T-cell (primary cell): ENCODE data around the gene ZCCHC8. TPM values are rescaled to one million over a fixed set of nuclear protein-coding genes. Genes with fewer than 3 reads are reported as not detected.
"Not testable (repeated sequence)": the region's sequence is repeated elsewhere in the genome, so short reads cannot be mapped to it uniquely, and the experiment has no call there.

ENCODE experiments used
- ATAC-seq, 4 experiments: fragments of 200-7000 bp in 3 of 4; fragments of 150-1000 bp in 1 of 4; cut with Tn5 transposase; replicated peaks in 1 of 4; 1 replicate in 3 of 4; 2 replicates in 1 of 4; pipeline ENCODE4 v1.10.0; 2021; ENCODE audit warnings: moderate library complexity in 3 of 4, mild to moderate bottlenecking in 2 of 4, moderate number of reproducible peaks in 1 of 4
- CTCF ChIA-PET, 2 donors: fragments of 300-600 bp; sonication (Branson Sonifier 250); formaldehyde crosslinking; loops; one replicate each; lab custom pipeline; 2022; ENCODE audit warnings: antibody characterized with exemption in 2 of 2; lab: Charles Lee
- POLR2A ChIA-PET, 2 donors: fragments of 300-600 bp; sonication (Branson Sonifier 250); formaldehyde crosslinking; loops; one replicate each; lab custom pipeline; 2022; ENCODE audit warnings: antibody characterized with exemption in 2 of 2; lab: Charles Lee
- DNase-seq, 35 experiments: peaks; one replicate each; pipeline versions ENCODE4 v3.0.0 to v3.0.0-alpha.2; 2013 to 2023
- H3K27ac ChIP-seq: one replicate; pipeline ENCODE4 v1.5.1; 2013; ENCODE audit warnings: low read length
- H3K27me3 ChIP-seq, 2 experiments: replicated peaks in 1 of 2; 1 replicate in 1 of 2; 2 replicates in 1 of 2; pipeline versions ENCODE4 v1.6.1 to v1.7.0; 2013; ENCODE audit warnings: low read length in 1 of 2, mixed read lengths in 1 of 2; ENCODE audit not compliant: control insufficient read depth in 2 of 2, insufficient read depth in 2 of 2; ENCODE audit errors: extremely low read depth in 1 of 2
- H3K36me3 ChIP-seq, 2 donors: 1 replicate in 1 of 2; 2 replicates in 1 of 2; pipeline versions ENCODE4 v1.6.1 to v1.7.0; 2013; ENCODE audit warnings: low read length in 1 of 2; ENCODE audit not compliant: control insufficient read depth in 2 of 2, insufficient read depth in 1 of 2; ENCODE audit errors: extremely low read depth in 1 of 2
- H3K4me1 ChIP-seq, 2 experiments: 1 replicate in 1 of 2; 2 replicates in 1 of 2; pipeline versions ENCODE4 v1.6.1 to v1.7.0; 2013; ENCODE audit warnings: low read length in 2 of 2, mixed read lengths in 1 of 2; ENCODE audit not compliant: insufficient read depth in 2 of 2, control insufficient read depth in 1 of 2; ENCODE audit errors: extremely low read depth in 1 of 2
- H3K4me3 ChIP-seq, 2 donors: 1 replicate in 1 of 2; 2 replicates in 1 of 2; pipeline versions ENCODE4 v1.5.1 to v1.7.0; 2013; ENCODE audit warnings: mild to moderate bottlenecking in 2 of 2, low read length in 1 of 2, moderate library complexity in 1 of 2; ENCODE audit not compliant: control insufficient read depth in 1 of 2; ENCODE audit errors: extremely low read depth in 1 of 2
- H3K9me3 ChIP-seq: 2 replicates; pipeline ENCODE4 v1.7.0; 2013
- H3K27ac Mint-ChIP-seq, 2 donors: one replicate each; pipeline ENCODE4 v1.8.0; 2020 to 2021; ENCODE audit warnings: mild to moderate bottlenecking in 2 of 2, mixed read lengths in 2 of 2
- H3K27me3 Mint-ChIP-seq, 2 donors: one replicate each; pipeline ENCODE4 v1.8.0; 2021 to 2022; ENCODE audit warnings: mixed read lengths in 2 of 2
- H3K36me3 Mint-ChIP-seq: one replicate; pipeline ENCODE4 v1.8.0; 2021; ENCODE audit warnings: mixed read lengths
- H3K4me1 Mint-ChIP-seq, 3 donors: one replicate each; pipeline ENCODE4 v1.8.0; 2020 to 2022; ENCODE audit warnings: mixed read lengths in 3 of 3, mild to moderate bottlenecking in 1 of 3
- H3K4me3 Mint-ChIP-seq, 3 donors: one replicate each; pipeline ENCODE4 v1.8.0; 2020 to 2022; ENCODE audit warnings: mild to moderate bottlenecking in 3 of 3, mixed read lengths in 3 of 3, moderate library complexity in 3 of 3
- H3K9me3 Mint-ChIP-seq, 3 donors: one replicate each; pipeline ENCODE4 v1.8.0; 2020 to 2022; ENCODE audit warnings: mixed read lengths in 3 of 3
- WGBS: methylation state at CpG from one replicate; pipeline ENCODE4 v1.1.5; 2013; ENCODE audit warnings: missing lambda C conversion rate; ENCODE audit not compliant: insufficient coverage; 5-methylcytosine and 5-hydroxymethylcytosine counted together
- total RNA-seq, 35 experiments: library from RNA in 6 of 35; stranded (reverse) in 6 of 35; fragments of 120-200 nt in 1 of 35; gene quantifications; one replicate each; pipeline versions ENCODE4 v1.2.1 to v1.2.4 and lab custom pipeline; 2013 to 2026

The ZCCHC8 gene
- total RNA-seq, 5 donors from 2014 or later (not counting 1 experiment from before 2014, with no cell fraction given) = 41.9 to 49.5 (median 45.3) TPM

DNA sequence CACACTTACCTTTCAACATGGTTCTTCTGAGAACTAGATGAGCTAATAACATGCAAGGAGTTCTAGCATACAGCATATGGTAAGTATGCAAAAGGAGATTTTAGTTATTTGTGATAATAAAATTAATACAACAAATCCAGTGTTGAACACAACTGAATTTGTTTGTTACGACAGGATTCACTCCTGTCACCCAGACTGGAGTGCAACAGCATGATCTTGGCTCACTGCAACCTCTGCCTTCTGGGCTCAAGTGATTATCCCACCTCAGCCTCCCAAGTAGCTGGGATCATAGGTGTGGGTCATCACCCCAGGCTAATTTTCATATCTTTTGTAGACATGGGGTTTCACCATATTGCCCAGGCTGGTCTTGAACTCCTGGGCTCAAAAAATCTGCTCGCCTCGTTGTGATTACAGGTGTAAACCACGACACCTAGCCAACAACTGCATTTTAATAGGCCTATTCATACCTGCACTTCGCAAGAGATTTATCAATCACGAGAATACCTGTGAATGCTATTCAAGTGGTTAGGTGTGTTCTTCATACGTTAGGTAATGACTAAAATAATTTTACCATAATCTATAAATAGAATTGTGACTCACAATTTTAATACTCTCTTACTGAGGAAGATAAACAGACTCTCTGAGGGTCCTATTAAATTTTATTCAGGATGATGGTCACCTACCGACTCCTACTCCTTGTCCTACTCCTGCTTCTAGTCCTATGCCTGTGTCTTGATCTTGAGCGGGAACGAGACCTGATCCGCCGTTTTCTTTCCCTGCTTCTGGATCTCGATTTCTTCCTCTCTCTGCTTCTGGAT lies 16.0 kb upstream of the ZCCHC8 start:
- DNase-seq = no peak
- CTCF ChIA-PET = interaction anchor here in 1 of 2 donors (0.6 kb wide), 1 partner anchor 433 kb away, joined by 3 read pairs; no protein-coding TSS in a partner anchor
- Mint-ChIP-seq H3K27ac (no peak overlapping the region), H3K4me1 (peaks cover 21 to 42% (median 39%) of the 10 kb centered on the region in 3 donors), H3K4me3 (peak overlapping the region in 1 of 3 donors; percentile 27), H3K27me3 (no peaks in the 10 kb centered on the region), H3K9me3 (no peaks in the 10 kb centered on the region), H3K36me3 (peaks cover 58% of the 10 kb centered on the region)
- no peak for ATAC-seq
- POLR2A ChIA-PET = interaction anchor here in 1 of 2 donors (0.5 to 1.3 kb wide), 3 partner anchors 11 to 118 kb away, joined by 3 to 4 read pairs (median 3); no protein-coding TSS in a partner anchor
- 98% methylated on average over 5 of the region's 13 CpGs for WGBS
- H3K27me3 ChIP-seq = no peaks in the 10 kb centered on the region
- peaks cover 0 to 4% of the 10 kb centered on the region in 2 experiments for H3K4me1 ChIP-seq
- no peak overlapping the region for H3K27ac ChIP-seq
- no peak overlapping the region for H3K4me3 ChIP-seq
- H3K9me3 ChIP-seq = no peaks in the 10 kb centered on the region
- peaks cover 29 to 84% of the 10 kb centered on the region in 2 donors for H3K36me3 ChIP-seq

DNA sequence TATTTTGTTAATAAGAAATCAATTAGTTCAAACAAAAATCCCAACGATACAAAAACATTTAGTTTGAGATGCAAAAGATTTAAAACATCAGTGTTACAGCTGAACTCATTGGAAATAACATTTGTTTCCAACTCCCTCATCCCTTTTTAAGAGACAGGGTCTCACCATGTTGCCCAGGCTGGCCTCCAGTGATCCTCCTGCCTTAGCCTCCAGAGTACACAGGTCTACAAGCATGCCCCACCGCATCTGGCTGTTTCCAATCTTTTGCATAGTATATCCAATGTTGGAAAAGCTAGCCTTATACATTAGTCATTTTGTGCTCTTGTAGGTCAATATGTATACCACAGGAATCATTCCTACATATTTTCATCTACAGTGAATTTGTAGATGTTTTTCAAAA lies 14.5 kb upstream of the ZCCHC8 start:
- Histone ChIP-seq H3K27me3 (no peaks in the 10 kb centered on the region), H3K36me3 (peaks cover 24 to 84% of the 10 kb centered on the region in 2 donors), H3K9me3 (no peaks in the 10 kb centered on the region), H3K4me3 (no peak overlapping the region), H3K27ac (no peak overlapping the region), H3K4me1 (peaks cover 0 to 4% of the 10 kb centered on the region in 2 experiments)
- POLR2A ChIA-PET = interaction anchor here in 1 of 2 donors (0.5 to 1.2 kb wide), 4 partner anchors 8 to 321 kb away, joined by 3 to 4 read pairs (median 4); no protein-coding TSS in a partner anchor
- ATAC-seq = no peak
- CTCF ChIA-PET = no interaction called here
- H3K27ac Mint-ChIP-seq = no peak overlapping the region
- peaks cover 53% of the 10 kb centered on the region for H3K36me3 Mint-ChIP-seq
- no peak overlapping the region for H3K4me3 Mint-ChIP-seq
- no peaks in the 10 kb centered on the region for H3K27me3 Mint-ChIP-seq
- WGBS = 100% methylated on average over 1 of the region's 2 CpGs
- no peak for DNase-seq
- no peaks in the 10 kb centered on the region for H3K9me3 Mint-ChIP-seq
- H3K4me1 Mint-ChIP-seq = peaks cover 9 to 33% (median 27%) of the 10 kb centered on the region in 3 donors

DNA sequence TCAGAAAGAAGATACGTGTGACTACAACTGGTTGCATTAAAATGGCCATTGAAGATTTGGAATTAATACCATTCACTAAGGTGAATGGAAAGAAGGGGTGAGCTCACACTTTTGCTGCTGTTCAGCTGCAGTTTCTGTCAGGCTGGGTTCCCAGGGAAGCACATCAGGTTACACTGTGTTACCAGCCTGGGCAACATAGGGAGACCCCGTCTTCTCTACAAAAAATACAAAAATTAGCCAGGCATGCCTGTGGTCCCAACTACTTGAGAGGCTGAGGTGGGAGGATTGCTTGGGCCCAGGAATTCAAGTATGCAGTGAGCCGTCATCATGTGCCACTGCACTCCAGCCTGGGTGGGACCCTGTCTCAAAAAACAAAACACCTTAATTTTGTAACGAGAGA lies 12.9 kb upstream of the ZCCHC8 start:
- Mint-ChIP-seq H3K9me3 (no peaks in the 10 kb centered on the region), H3K36me3 (peaks cover 45% of the 10 kb centered on the region), H3K4me1 (peaks cover 9 to 20% (median 15%) of the 10 kb centered on the region in 3 donors), H3K27me3 (no peaks in the 10 kb centered on the region), H3K4me3 (no peak overlapping the region), H3K27ac (no peak overlapping the region)
- CTCF ChIA-PET = interaction anchor here in 1 of 2 donors (0.6 kb wide), 1 partner anchor 721 kb away, joined by 3 read pairs; no protein-coding TSS in a partner anchor
- POLR2A ChIA-PET = interaction anchor here (0.7 to 2.0 kb wide), 6 partner anchors 9 to 27 kb away, joined by 3 to 21 read pairs (median 6); partner anchors contain the start of gene ZCCHC8 (in 1 of the 2)
- Histone ChIP-seq H3K4me3 (no peak overlapping the region), H3K9me3 (no peaks in the 10 kb centered on the region), H3K27me3 (no peaks in the 10 kb centered on the region), H3K36me3 (peaks cover 29 to 84% of the 10 kb centered on the region in 2 donors), H3K4me1 (peaks cover 0 to 4% of the 10 kb centered on the region in 2 experiments), H3K27ac (no peak overlapping the region)
- DNase-seq = no peak
- peak in 1 of 4 experiments; percentile 17 for ATAC-seq
- WGBS = no CpG with 5 or more reads among the region's 4 CpGs

DNA sequence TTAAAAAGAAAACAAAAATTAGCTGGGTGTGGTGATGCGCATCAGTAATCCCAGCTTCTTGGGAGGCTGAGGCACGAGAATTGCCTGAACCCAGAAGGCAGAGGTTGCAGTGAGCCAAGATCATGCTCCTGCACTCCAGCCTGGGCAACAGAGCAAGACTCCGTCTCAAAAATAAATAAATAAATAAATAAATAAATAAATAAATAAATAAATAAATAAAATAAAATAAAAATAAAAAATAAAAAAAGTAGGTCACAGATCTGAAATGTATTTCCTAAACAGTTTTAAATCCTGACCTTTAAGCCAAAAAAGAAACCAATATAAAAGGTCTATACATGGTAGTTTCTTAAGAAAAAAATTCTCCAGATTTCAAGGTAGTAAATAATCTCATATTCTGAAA lies 12.3 kb upstream of the ZCCHC8 start:
- not testable (repeated sequence) for DNase-seq, H3K4me3 ChIP-seq, H3K4me3 Mint-ChIP-seq, H3K9me3 Mint-ChIP-seq, H3K27me3 ChIP-seq, H3K4me1 ChIP-seq, H3K27ac Mint-ChIP-seq, H3K27ac ChIP-seq, H3K27me3 Mint-ChIP-seq, H3K9me3 ChIP-seq, ATAC-seq
- Mint-ChIP-seq H3K4me1 (peaks cover 9 to 20% (median 12%) of the 10 kb centered on the region in 3 donors), H3K36me3 (peaks cover 43% of the 10 kb centered on the region)
- 100% methylated on average over 1 of the region's 3 CpGs for WGBS
- ChIA-PET CTCF (interaction anchor here in 1 of 2 donors (0.6 to 1.3 kb wide), 3 partner anchors 41 to 722 kb away, joined by 3 read pairs; no protein-coding TSS in a partner anchor), POLR2A (interaction anchor here (0.6 to 2.0 kb wide), 10 partner anchors 9 to 870 kb away, joined by 3 to 21 read pairs (median 4); partner anchors contain the start of gene ZCCHC8 (in 1 of the 2))
- H3K36me3 ChIP-seq = peaks cover 29 to 85% of the 10 kb centered on the region in 2 donors

DNA sequence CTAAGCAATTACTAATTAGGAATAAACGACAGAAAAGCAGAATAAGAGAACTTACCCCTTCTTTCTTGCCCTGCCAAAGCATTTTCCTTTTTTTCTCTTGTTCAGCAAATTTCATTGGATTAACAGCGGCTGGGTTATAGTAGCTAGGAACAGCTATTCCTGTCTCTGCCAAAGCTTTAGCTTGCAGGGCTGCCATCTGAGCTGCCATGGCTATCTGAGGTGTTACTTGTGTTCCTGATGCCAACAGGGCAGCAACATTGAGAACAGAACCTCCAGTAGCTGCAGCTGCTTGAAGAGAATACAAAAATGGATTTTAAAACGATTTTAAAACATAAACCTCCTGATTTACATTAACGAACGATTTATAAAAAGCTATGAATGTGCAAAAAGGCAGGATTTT lies 7.4 kb upstream of the ZCCHC8 start:
- H3K4me3 ChIP-seq = no peak overlapping the region
- DNase-seq (no peak), ATAC-seq (no peak)
- Mint-ChIP-seq H3K36me3 (peaks cover 47% of the 10 kb centered on the region), H3K4me3 (no peak overlapping the region), H3K9me3 (no peaks in the 10 kb centered on the region), H3K4me1 (peaks cover 0 to 3% (median 0%) of the 10 kb centered on the region in 3 donors), H3K27ac (no peak overlapping the region), H3K27me3 (no peaks in the 10 kb centered on the region)
- CTCF ChIA-PET = interaction anchor here in 1 of 2 donors (0.5 kb wide), 1 partner anchor 36 kb away, joined by 3 read pairs; no protein-coding TSS in a partner anchor
- 96% methylated on average over 4 of the region's 5 CpGs for WGBS
- POLR2A ChIA-PET = interaction anchor here in 1 of 2 donors (0.5 to 1.2 kb wide), 4 partner anchors 10 to 1269 kb away, joined by 3 to 10 read pairs (median 6); partner anchors contain the start of genes KNTC1 and RSRC2
- H3K4me1 ChIP-seq = no peaks in the 10 kb centered on the region
- H3K27me3 ChIP-seq = no peaks in the 10 kb centered on the region
- peaks cover 22 to 95% of the 10 kb centered on the region in 2 donors for H3K36me3 ChIP-seq
- H3K9me3 ChIP-seq = no peaks in the 10 kb centered on the region
- H3K27ac ChIP-seq = no peak overlapping the region

DNA sequence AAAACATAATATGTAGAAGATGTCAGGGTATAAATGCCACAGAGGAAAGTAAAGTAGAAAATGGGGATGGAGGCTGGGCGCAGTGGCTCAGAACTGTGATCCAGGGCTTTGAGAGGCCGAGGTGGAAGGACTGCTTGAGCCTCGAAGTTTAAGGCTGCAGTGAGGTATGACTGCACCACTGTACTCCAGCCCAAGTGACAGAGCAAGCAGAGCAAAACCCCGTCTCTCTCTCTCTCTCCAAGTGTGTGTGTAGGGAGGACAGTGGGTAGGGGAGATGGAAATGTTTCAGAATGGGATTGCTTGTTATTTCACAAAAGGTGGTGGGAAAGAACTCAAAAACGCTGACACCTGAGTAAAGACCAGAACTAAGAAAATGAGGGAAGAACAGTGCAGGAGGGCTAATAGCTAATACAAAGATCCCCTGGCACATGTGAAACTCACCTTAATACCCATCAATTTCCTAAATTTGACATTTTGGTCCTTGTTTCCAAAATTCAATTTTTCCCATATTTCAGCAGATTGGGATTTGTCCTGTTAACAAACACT lies 5.7 kb upstream of the ZCCHC8 start:
- ATAC-seq (no peak), DNase-seq (no peak)
- Histone ChIP-seq H3K4me3 (no peak overlapping the region), H3K27me3 (no peaks in the 10 kb centered on the region), H3K27ac (no peak overlapping the region), H3K36me3 (peaks cover 16 to 84% of the 10 kb centered on the region in 2 donors), H3K9me3 (no peaks in the 10 kb centered on the region), H3K4me1 (peaks cover 7 to 8% of the 10 kb centered on the region in 2 experiments)
- POLR2A ChIA-PET = no interaction called here
- CTCF ChIA-PET = no interaction called here
- H3K4me3 Mint-ChIP-seq = no peak overlapping the region
- H3K4me1 Mint-ChIP-seq = peaks cover 9 to 10% (median 9%) of the 10 kb centered on the region in 3 donors
- WGBS = 100% methylated on average over 1 of the region's 5 CpGs
- peak overlapping the region; percentile 34 to 50 for H3K27ac Mint-ChIP-seq
- H3K9me3 Mint-ChIP-seq = no peaks in the 10 kb centered on the region
- peaks cover 42% of the 10 kb centered on the region for H3K36me3 Mint-ChIP-seq
- H3K27me3 Mint-ChIP-seq = no peaks in the 10 kb centered on the region
